Nephron (organoid): ENCODE data around the gene IFNA4.
A peak's percentile ranks its signal among the peaks of the same experiment; 100 is the strongest.
"Not testable (repeated sequence)": the region's sequence is repeated elsewhere in the genome, so short reads cannot be mapped to it uniquely, and the experiment has no call there.

Experiments
- H3K27ac Mint-ChIP-seq, 3 experiments: 2 replicates each; pipeline ENCODE4 v1.8.0; 2020; ENCODE audit warnings: mixed read lengths in 3 of 3, mild to moderate bottlenecking in 2 of 3, moderate library complexity in 1 of 3
- H3K27me3 Mint-ChIP-seq: 2 replicates; pipeline ENCODE4 v1.8.0; 2021; ENCODE audit warnings: low read depth, mild to moderate bottlenecking, moderate library complexity, mixed read lengths
- H3K36me3 Mint-ChIP-seq: 2 replicates; pipeline ENCODE4 v1.8.0; 2020; ENCODE audit warnings: low read depth, mixed read lengths
- H3K4me1 Mint-ChIP-seq: 2 replicates; pipeline ENCODE4 v1.8.0; 2020; ENCODE audit warnings: mixed read lengths
- H3K4me3 Mint-ChIP-seq, 3 experiments: 2 replicates each; pipeline ENCODE4 v1.8.0; 2020; ENCODE audit warnings: mild to moderate bottlenecking in 3 of 3, mixed read lengths in 3 of 3, moderate library complexity in 2 of 3
- H3K9me3 Mint-ChIP-seq: 2 replicates; pipeline ENCODE4 v1.8.0; 2020; ENCODE audit warnings: mixed read lengths
- CTCF ChIP-seq, 3 experiments: fragments of 200-600 bp; sonication (generic); IDR thresholded peaks; one replicate each; pipeline ENCODE4 v1.5.0; 2021; ENCODE audit warnings: antibody characterized with exemption in 3 of 3; ENCODE audit not compliant: unreplicated experiment in 3 of 3

Gene IFNA4

GRCh38 chr9:21194867-21195776 lies 7.7 kb upstream of the IFNA4 start:
- not testable (repeated sequence) for H3K36me3 Mint-ChIP-seq
- TF ChIP-seq CTCF (IDR thresholded peaks at IDR 0.05; ENCODE audit: unreplicated experiment in 3 of 3): peak; percentile 23 to 52 (median 48)

GRCh38 chr9:21182810-21183736 lies 4.3 kb downstream of the IFNA4 start:
- H3K27ac Mint-ChIP-seq, H3K4me1 Mint-ChIP-seq, H3K36me3 Mint-ChIP-seq, H3K27me3 Mint-ChIP-seq, H3K9me3 Mint-ChIP-seq, H3K4me3 Mint-ChIP-seq: not testable (repeated sequence)
- TF ChIP-seq CTCF (IDR thresholded peaks at IDR 0.05; ENCODE audit: unreplicated experiment in 3 of 3): peak; percentile 11 to 44 (median 26)

More at GRCh38 chr9:21194867-21195776, 7.7 kb upstream of the IFNA4 start:
- not testable (repeated sequence) for H3K27ac Mint-ChIP-seq, H3K27me3 Mint-ChIP-seq, H3K4me3 Mint-ChIP-seq, H3K9me3 Mint-ChIP-seq, H3K4me1 Mint-ChIP-seq

- H3K27ac Mint-ChIP-seq: no peak overlapping the region
- H3K4me1 Mint-ChIP-seq: no peaks in the 10 kb centered on the region
- H3K9me3 Mint-ChIP-seq: no peaks in the 10 kb centered on the region
- H3K27me3 Mint-ChIP-seq: no peaks in the 10 kb centered on the region
- no peak overlapping the region for H3K4me3 Mint-ChIP-seq
- no peaks in the 10 kb centered on the region for H3K36me3 Mint-ChIP-seq
- TF ChIP-seq CTCF (IDR thresholded peaks at IDR 0.05; ENCODE audit: unreplicated experiment in 3 of 3): no peak
These were observed 12.7 kb downstream of the IFNA4 start for GRCh38 chr9:21174671-21175070.

GRCh38 chr9:21172156-21172555 lies 15.2 kb downstream of the IFNA4 start:
- Mint-ChIP-seq H3K27me3 (no peaks in the 10 kb centered on the region), H3K4me1 (no peaks in the 10 kb centered on the region), H3K9me3 (no peaks in the 10 kb centered on the region), H3K27ac (no peak overlapping the region), H3K4me3 (no peak overlapping the region), H3K36me3 (no peaks in the 10 kb centered on the region)
- TF ChIP-seq CTCF (IDR thresholded peaks at IDR 0.05; ENCODE audit: unreplicated experiment in 3 of 3): no peak

GRCh38 chr9:21171351-21171750 lies 16.0 kb downstream of the IFNA4 start:
- no peak for TF ChIP-seq CTCF (IDR thresholded peaks at IDR 0.05; ENCODE audit: unreplicated experiment in 3 of 3)
- no peaks in the 10 kb centered on the region for H3K4me1 Mint-ChIP-seq
- H3K36me3 Mint-ChIP-seq: no peaks in the 10 kb centered on the region
- no peaks in the 10 kb centered on the region for H3K9me3 Mint-ChIP-seq
- H3K27me3 Mint-ChIP-seq: no peaks in the 10 kb centered on the region
- H3K27ac Mint-ChIP-seq: no peak overlapping the region
- no peak overlapping the region for H3K4me3 Mint-ChIP-seq

GRCh38 chr9:21166560-21166959 lies 20.8 kb downstream of the IFNA4 start, which contains the start of gene IFNA21:
TSS of gene IFNA21 (minus strand) at chr9:21166660. CDS start at chr9:21166612, 48 bp downstream.
- H3K36me3 Mint-ChIP-seq: not testable (repeated sequence)

More at GRCh38 chr9:21166560-21166959, 20.8 kb downstream of the IFNA4 start, which contains the start of gene IFNA21:
- H3K9me3 Mint-ChIP-seq, H3K4me3 Mint-ChIP-seq, H3K27me3 Mint-ChIP-seq, H3K27ac Mint-ChIP-seq, H3K4me1 Mint-ChIP-seq: not testable (repeated sequence)
